ENCODE results near the gene THAP11. TPM values are rescaled to one million over a fixed set of nuclear protein-coding genes. Genes with fewer than 3 reads are reported as not detected.
A peak's percentile ranks its signal among the peaks of the same experiment; 100 is the strongest.

THAP11 gene
- total RNA-seq, 6 donors from 2014 or later = 28.3 to 66.3 (median 34.3) TPM

DNA sequence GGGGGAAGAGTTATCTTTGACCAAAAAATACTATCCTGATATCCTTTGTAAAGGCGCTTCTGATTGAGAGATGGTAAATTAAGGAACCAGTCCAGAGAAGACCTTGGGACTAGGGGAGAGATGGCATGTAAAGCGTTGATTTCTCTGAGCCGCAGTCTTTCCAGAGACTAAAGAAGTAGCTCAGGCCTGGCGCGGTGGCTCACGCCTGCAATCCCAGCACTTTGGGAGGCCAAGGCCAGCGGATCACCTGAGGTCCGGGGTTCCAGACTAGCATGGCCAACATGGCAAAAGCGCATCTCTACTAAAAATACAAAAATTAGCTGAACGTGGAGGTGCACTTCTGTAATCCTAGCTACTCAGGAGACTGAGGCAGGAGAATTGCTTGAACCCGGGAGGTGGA lies 6.0 kb downstream of the THAP11 start:
- Histone ChIP-seq H3K27ac (peak overlapping the region; percentile 87 to 98 (median 94)), H3K4me1 (peaks cover 44 to 59% (median 46%) of the 10 kb centered on the region in 4 donors), H3K27me3 (no peaks in the 10 kb centered on the region), H3K9me3 (no peaks in the 10 kb centered on the region), H3K4me3 (peak overlapping the region; percentile 73 to 98 (median 97)), H3K36me3 (no peaks in the 10 kb centered on the region)
- ATAC-seq (ENCODE audit: low FRiP score in 2 of 2) (no peak), DNase-seq (no peak)
- no peak for TF ChIP-seq POLR2A (IDR thresholded peaks at IDR 0.05)
- TF ChIP-seq POLR2AphosphoS5 (IDR thresholded peaks at IDR 0.05) = no peak
- TF ChIP-seq, protein P1, sequence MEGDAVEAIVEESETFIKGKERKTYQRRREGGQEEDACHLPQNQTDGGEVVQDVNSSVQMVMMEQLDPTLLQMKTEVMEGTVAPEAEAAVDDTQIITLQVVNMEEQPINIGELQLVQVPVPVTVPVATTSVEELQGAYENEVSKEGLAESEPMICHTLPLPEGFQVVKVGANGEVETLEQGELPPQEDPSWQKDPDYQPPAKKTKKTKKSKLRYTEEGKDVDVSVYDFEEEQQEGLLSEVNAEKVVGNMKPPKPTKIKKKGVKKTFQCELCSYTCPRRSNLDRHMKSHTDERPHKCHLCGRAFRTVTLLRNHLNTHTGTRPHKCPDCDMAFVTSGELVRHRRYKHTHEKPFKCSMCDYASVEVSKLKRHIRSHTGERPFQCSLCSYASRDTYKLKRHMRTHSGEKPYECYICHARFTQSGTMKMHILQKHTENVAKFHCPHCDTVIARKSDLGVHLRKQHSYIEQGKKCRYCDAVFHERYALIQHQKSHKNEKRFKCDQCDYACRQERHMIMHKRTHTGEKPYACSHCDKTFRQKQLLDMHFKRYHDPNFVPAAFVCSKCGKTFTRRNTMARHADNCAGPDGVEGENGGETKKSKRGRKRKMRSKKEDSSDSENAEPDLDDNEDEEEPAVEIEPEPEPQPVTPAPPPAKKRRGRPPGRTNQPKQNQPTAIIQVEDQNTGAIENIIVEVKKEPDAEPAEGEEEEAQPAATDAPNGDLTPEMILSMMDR (IDR thresholded peaks at IDR 0.05) = no peak
- TF ChIP-seq EP300 (IDR thresholded peaks at IDR 0.05) = no peak
- 90 to 94% methylated on average over 11 of the region's 11 CpGs for WGBS, 2 donors

DNA sequence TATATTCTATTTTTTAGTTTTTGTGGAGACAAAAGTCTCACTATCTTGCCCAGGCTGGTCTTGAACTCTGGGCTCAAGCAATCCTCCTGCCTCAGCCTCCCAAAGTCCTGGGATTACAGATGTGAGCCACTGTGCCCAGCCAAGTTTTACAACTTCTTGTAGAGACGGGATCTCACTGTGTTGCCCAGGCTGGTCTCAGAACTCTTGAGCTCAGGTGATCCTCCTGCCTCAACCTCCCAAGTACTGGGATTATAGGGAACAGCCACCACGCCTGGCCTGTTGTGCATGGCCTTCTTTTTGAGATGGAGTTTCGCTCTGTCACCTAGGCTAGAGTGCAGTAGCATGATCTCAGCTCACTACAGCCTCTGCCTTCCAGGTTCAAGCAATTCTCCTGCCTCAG lies 11.6 kb downstream of the THAP11 start:
- no peaks in the 10 kb centered on the region for H3K9me3 ChIP-seq
- WGBS, 2 donors = 90 to 100% methylated on average over 2 to 3 of the region's 3 CpGs
- no peak for ATAC-seq (ENCODE audit: low FRiP score in 2 of 2)

DNA sequence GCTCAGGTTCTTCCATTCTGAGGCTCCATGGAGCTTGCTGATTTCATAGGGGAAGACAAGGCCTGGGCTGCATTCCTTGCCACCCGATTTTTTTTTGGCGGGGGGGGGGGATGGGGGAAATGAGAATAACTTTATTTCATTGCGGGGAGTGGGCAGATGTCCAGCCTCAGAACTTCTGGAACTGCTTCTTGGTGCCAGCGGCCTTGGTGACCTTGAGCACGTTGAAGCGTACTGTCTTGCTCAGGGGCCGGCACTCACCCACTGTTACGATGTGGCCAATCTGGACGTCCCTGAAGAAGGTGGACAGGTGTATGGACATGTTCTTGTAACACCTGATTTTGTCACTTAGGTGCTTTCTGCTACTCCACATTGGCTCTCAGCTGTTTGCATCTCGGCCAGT lies 13.7 kb downstream of the THAP11 start:
- Histone ChIP-seq H3K4me3 (no peak overlapping the region), H3K27me3 (no peaks in the 10 kb centered on the region), H3K4me1 (peaks cover 20 to 47% (median 26%) of the 10 kb centered on the region in 4 donors), H3K36me3 (peaks cover 0 to 4% (median 0%) of the 10 kb centered on the region in 4 donors), H3K27ac (no peak overlapping the region), H3K9me3 (no peaks in the 10 kb centered on the region)
- WGBS, 2 donors = 61 to 77% methylated on average over 8 to 10 of the region's 10 CpGs
- DNase-seq (no peak), ATAC-seq (ENCODE audit: low FRiP score in 2 of 2) (no peak)
- TF ChIP-seq, protein P1 (IDR thresholded peaks at IDR 0.05) = no peak

More for the DNA sequence above, 11.6 kb downstream of the THAP11 start:
- Histone ChIP-seq H3K4me3 (no peak overlapping the region), H3K27me3 (no peaks in the 10 kb centered on the region), H3K36me3 (peaks cover 0 to 4% (median 0%) of the 10 kb centered on the region in 4 donors), H3K4me1 (peaks cover 20 to 45% (median 21%) of the 10 kb centered on the region in 4 donors), H3K27ac (no peak overlapping the region)
- no peak for TF ChIP-seq POLR2AphosphoS5 (IDR thresholded peaks at IDR 0.05)
- TF ChIP-seq EP300 (IDR thresholded peaks at IDR 0.05) = no peak
- TF ChIP-seq POLR2A (IDR thresholded peaks at IDR 0.05) = no peak
- TF ChIP-seq, protein P1 (IDR thresholded peaks at IDR 0.05) = no peak
- DNase-seq = no peak

DNA sequence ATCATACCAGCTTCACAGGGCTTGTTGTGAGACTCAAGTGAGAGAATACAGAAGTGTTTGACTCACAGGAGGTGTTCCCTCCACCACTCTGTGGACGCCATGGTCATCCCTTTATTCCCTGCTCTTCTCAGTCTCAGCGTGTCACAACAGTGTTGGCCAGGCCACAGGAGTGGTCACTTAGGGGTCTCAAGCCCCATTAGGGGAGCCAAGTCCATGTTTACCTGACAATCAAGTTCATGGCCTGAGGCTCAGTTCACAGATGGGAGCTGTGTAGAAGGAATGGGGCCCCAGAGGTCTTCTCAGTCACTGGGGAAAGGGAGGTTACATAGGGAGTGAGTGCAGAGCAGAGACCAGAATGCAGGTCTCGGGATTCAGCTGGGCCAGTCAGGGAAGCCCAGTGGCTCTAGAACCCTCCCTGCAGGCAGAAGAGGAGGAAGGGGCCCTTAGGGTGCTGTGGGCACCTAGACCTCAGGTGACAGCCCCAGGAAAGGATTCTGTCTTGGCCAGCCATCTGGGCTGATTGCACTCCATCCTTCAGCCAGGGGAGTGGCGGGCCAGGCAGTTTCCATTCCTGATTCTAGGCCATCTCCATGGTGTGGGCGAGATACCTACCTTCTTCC lies 14.9 kb downstream of the THAP11 start:
- peak overlapping the region; percentile 66 to 90 (median 78) for H3K27ac ChIP-seq
- TF ChIP-seq EP300 (IDR thresholded peaks at IDR 0.05) (no peak), POLR2AphosphoS5 (IDR thresholded peaks at IDR 0.05) (no peak), POLR2A (IDR thresholded peaks at IDR 0.05) (no peak)
- TF ChIP-seq, protein P1 (IDR thresholded peaks at IDR 0.05) = no peak
- no peak for DNase-seq
- no peak overlapping the region for H3K4me3 ChIP-seq
- no peak for ATAC-seq (ENCODE audit: low FRiP score in 2 of 2)
- H3K4me1 ChIP-seq = peaks cover 25 to 42% (median 30%) of the 10 kb centered on the region in 4 donors
- no peaks in the 10 kb centered on the region for H3K9me3 ChIP-seq
- 85 to 95% methylated on average over 3 to 5 of the region's 5 CpGs for WGBS, 2 donors
- H3K27me3 ChIP-seq = no peaks in the 10 kb centered on the region
- H3K36me3 ChIP-seq = peaks cover 0 to 8% (median 0%) of the 10 kb centered on the region in 4 donors

Measured in upper lobe of left lung (tissue), 6 donors.